NCI-H1417 (cell line): ENCODE results near the gene RPH3AL.

Source experiments
- DNase-seq, 3 experiments: peaks; one replicate each; lab custom pipeline; 2025; lab: John Stamatoyannopoulos, UW

RPH3AL gene

GRCh38 chr17:301681-302299 lies 50.8 kb downstream of the RPH3AL start:
- no peak for DNase-seq

GRCh38 chr17:300881-301280 lies 51.7 kb downstream of the RPH3AL start:
- DNase-seq: no peak

- no peak for DNase-seq
Observed at GRCh38 chr17:299546-299945, 53.1 kb downstream of the RPH3AL start.

GRCh38 chr17:298791-299450 lies 53.7 kb downstream of the RPH3AL start:
- no peak for DNase-seq

- DNase-seq: no peak
Observed at GRCh38 chr17:297758-298157, 54.8 kb downstream of the RPH3AL start.

- DNase-seq: no peak
Observed at GRCh38 chr17:296906-297690, 55.5 kb downstream of the RPH3AL start.

GRCh38 chr17:296379-296778 lies 56.2 kb downstream of the RPH3AL start:
- no peak for DNase-seq

GRCh38 chr17:292531-293382 lies 59.9 kb downstream of the RPH3AL start:
- DNase-seq: no peak

- peak in 1 of 3 experiments; percentile 2 for DNase-seq
Observed at GRCh38 chr17:292016-292415, 60.6 kb downstream of the RPH3AL start.

- no peak for DNase-seq
Observed at GRCh38 chr17:291587-291986, 61.0 kb downstream of the RPH3AL start.

GRCh38 chr17:290626-291025 lies 62.0 kb downstream of the RPH3AL start:
- DNase-seq: no peak

- DNase-seq: no peak
Observed at GRCh38 chr17:290121-290521, 62.5 kb downstream of the RPH3AL start.

GRCh38 chr17:289409-289808 lies 63.2 kb downstream of the RPH3AL start:
- DNase-seq: no peak

GRCh38 chr17:288802-289356 lies 63.7 kb downstream of the RPH3AL start:
- no peak for DNase-seq

GRCh38 chr17:286571-286970 lies 66.0 kb downstream of the RPH3AL start:
- no peak for DNase-seq

- DNase-seq: no peak
Observed at GRCh38 chr17:285751-286422, 66.7 kb downstream of the RPH3AL start.

- no peak for DNase-seq
Observed at GRCh38 chr17:284676-285355, 67.8 kb downstream of the RPH3AL start.

GRCh38 chr17:283911-284675 lies 68.5 kb downstream of the RPH3AL start:
- DNase-seq: no peak

- no peak for DNase-seq
Observed at GRCh38 chr17:282912-283882, 69.4 kb downstream of the RPH3AL start.
